ENCODE data around the gene LCMT1. TPM values are rescaled to one million over a fixed set of nuclear protein-coding genes. Genes with fewer than 3 reads are reported as not detected.
"Not testable (repeated sequence)": the region's sequence is repeated elsewhere in the genome, so short reads cannot be mapped to it uniquely, and the experiment has no call there.

LCMT1 gene
- total RNA-seq, 5 donors from 2014 or later (not counting 1 experiment from before 2014, with no cell fraction given): 35.7 to 42.9 (median 36.0) TPM

DNA sequence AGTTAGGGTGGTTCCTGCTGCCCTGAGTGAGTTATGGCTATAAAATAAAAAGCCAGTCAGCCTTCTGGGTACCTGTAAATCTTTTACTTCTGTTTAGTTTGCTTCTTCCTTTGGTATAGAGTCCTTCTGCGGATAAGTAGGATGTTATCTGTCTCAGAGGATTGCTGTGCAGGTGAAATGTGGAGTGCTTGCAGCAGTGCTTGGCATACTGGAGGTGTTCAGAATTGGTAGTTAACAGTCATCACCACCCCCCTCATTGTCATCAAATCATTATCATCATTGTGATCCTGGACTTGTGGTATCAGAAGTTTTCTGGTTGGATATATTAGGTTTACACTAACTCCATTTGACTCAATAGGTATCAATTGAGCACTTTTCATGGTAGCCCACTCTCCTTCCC is 2.6 kb downstream of the LCMT1 start:
- Mint-ChIP-seq H3K27ac (no peak overlapping the region), H3K4me1 (peaks cover 62 to 76% (median 69%) of the 10 kb centered on the region in 3 donors), H3K27me3 (no peaks in the 10 kb centered on the region), H3K4me3 (peak overlapping the region in 2 of 3 donors; percentile 7 to 8), H3K9me3 (no peaks in the 10 kb centered on the region), H3K36me3 (peaks cover 24% of the 10 kb centered on the region)
- H3K9me3 ChIP-seq: no peaks in the 10 kb centered on the region
- WGBS (ENCODE audit: insufficient coverage): no CpG with 5 or more reads among the region's 1 CpG
- ChIA-PET CTCF (no interaction called here), POLR2A (no interaction called here)
- no peaks in the 10 kb centered on the region for H3K27me3 ChIP-seq (replicated peaks in 1 of 2; ENCODE audit: control insufficient read depth in 2 of 2, extremely low read depth in 1 of 2, insufficient read depth in 2 of 2, low read length in 1 of 2)
- H3K4me1 ChIP-seq (ENCODE audit: control insufficient read depth in 1 of 2, extremely low read depth in 1 of 2, insufficient read depth in 2 of 2, low read length in 2 of 2): peaks cover 17 to 34% of the 10 kb centered on the region in 2 experiments
- H3K4me3 ChIP-seq (ENCODE audit: control insufficient read depth in 1 of 2, extremely low read depth in 1 of 2, low read length in 1 of 2): no peak overlapping the region
- DNase-seq (no peak), ATAC-seq (replicated peaks in 1 of 4) (no peak)
- H3K36me3 ChIP-seq (ENCODE audit: control insufficient read depth in 2 of 2, extremely low read depth in 1 of 2, insufficient read depth in 1 of 2, low read length in 1 of 2): peaks cover 5 to 34% of the 10 kb centered on the region in 2 donors
- no peak overlapping the region for H3K27ac ChIP-seq (ENCODE audit: low read length)

DNA sequence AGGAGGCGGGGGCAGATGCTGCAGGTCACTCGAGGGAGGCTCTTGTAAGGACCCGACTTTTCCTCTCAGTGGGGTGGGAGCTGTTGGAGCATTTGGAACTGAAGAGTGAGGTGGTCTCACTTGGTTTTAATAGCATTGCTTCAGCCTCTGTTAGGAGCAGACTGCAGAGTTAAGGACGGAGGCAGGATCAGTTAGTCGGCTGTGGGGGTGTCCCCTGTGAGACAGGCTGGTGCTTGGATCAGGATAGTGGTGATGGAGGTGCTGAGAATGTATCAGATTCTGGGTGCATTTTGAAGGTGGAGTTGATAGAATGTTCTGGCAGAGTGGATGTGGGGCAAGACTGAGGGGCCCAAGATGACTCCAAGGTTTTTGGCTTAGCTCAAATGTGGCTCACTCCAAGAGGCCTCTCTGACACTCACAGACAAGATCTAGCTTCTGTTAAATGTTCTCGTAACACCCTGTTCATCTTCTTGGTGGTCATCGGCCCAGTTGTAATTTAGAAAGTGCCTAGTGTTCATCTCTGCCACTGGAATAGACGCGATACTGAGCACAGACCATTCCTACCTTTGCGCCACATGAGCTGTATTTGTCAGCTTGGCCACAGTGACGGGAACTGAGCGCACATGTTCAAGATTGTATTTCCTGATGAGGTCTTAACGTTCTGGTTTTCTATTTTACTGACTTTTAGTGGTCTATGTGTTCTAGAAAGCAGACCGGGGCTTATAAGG is 7.5 kb downstream of the LCMT1 start:
- DNase-seq: no peak
- ChIA-PET CTCF (interaction anchor here in 1 of 2 donors (1.2 kb wide), 1 partner anchor 13 kb away, joined by 5 read pairs; no protein-coding TSS in a partner anchor), POLR2A (no interaction called here)
- Mint-ChIP-seq H3K36me3 (peaks cover 27% of the 10 kb centered on the region), H3K4me3 (no peak overlapping the region), H3K9me3 (no peaks in the 10 kb centered on the region), H3K27ac (peak overlapping the region in 1 of 2 donors; percentile 7), H3K27me3 (no peaks in the 10 kb centered on the region), H3K4me1 (peaks cover 60 to 61% (median 60%) of the 10 kb centered on the region in 3 donors)
- H3K4me1 ChIP-seq (ENCODE audit: control insufficient read depth in 1 of 2, extremely low read depth in 1 of 2, insufficient read depth in 2 of 2, low read length in 2 of 2): peaks cover 0 to 8% of the 10 kb centered on the region in 2 experiments
- WGBS (ENCODE audit: insufficient coverage): 84% methylated on average over 10 of the region's 14 CpGs
- no peak for ATAC-seq (replicated peaks in 1 of 4)
- peaks cover 5 to 34% of the 10 kb centered on the region in 2 donors for H3K36me3 ChIP-seq (ENCODE audit: control insufficient read depth in 2 of 2, extremely low read depth in 1 of 2, insufficient read depth in 1 of 2, low read length in 1 of 2)
- no peak overlapping the region for H3K4me3 ChIP-seq (ENCODE audit: control insufficient read depth in 1 of 2, extremely low read depth in 1 of 2, low read length in 1 of 2)
- no peaks in the 10 kb centered on the region for H3K9me3 ChIP-seq
- no peak overlapping the region for H3K27ac ChIP-seq (ENCODE audit: low read length)
- no peaks in the 10 kb centered on the region for H3K27me3 ChIP-seq (replicated peaks in 1 of 2; ENCODE audit: control insufficient read depth in 2 of 2, extremely low read depth in 1 of 2, insufficient read depth in 2 of 2, low read length in 1 of 2)

DNA sequence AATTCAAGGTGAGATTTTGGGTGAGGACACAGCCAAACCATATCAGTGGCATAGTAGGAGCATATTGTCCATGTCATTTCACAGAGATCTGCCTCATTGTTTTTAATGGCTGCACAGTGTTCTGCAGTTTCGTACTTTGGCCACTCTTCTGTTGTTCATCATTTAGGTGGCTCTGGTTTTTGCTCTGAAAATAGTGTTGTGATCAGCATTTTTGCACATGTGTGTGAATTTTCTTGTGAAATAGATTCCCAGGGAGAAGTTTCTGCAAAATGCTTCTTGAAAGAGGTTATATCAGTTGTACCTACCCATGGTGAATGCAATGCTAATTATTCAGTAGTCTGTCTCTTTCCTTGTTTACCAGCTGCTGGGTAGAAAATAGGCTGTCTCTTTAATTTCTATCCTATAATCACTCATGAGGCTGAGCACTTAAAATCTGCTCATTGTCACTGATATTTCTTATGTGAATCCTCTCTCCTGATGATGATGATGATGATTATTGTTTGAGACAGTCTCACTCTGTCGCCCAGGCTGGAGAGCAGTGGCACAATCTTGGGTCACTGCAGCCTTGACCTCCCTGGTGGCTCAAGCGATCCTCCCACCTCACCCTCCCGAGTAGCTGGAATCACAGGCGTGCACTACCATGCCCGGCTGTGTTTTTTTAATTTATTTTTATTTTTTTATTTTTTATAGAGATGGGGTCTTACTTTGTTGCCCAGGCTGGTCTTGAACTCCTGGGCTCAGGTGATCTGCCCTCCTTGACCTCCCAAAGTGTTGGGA is 10.5 kb downstream of the LCMT1 start:
- H3K4me1 Mint-ChIP-seq: peaks cover 54 to 58% (median 57%) of the 10 kb centered on the region in 3 donors
- ChIA-PET POLR2A (no interaction called here), CTCF (no interaction called here)
- H3K36me3 ChIP-seq (ENCODE audit: control insufficient read depth in 2 of 2, extremely low read depth in 1 of 2, insufficient read depth in 1 of 2, low read length in 1 of 2): peaks cover 0 to 11% of the 10 kb centered on the region in 2 donors
- WGBS (ENCODE audit: insufficient coverage): 80% methylated on average over 1 of the region's 6 CpGs
- no peak for DNase-seq
- H3K9me3 Mint-ChIP-seq: no peaks in the 10 kb centered on the region
- no peak for ATAC-seq (replicated peaks in 1 of 4)
- peaks cover 10% of the 10 kb centered on the region for H3K36me3 Mint-ChIP-seq
- no peak overlapping the region for H3K4me3 ChIP-seq (ENCODE audit: control insufficient read depth in 1 of 2, extremely low read depth in 1 of 2, low read length in 1 of 2)
- H3K27ac ChIP-seq (ENCODE audit: low read length): no peak overlapping the region
- H3K4me1 ChIP-seq (ENCODE audit: control insufficient read depth in 1 of 2, extremely low read depth in 1 of 2, insufficient read depth in 2 of 2, low read length in 2 of 2): peaks cover 5 to 10% of the 10 kb centered on the region in 2 experiments
- H3K27me3 Mint-ChIP-seq: no peaks in the 10 kb centered on the region
- H3K4me3 Mint-ChIP-seq: no peak overlapping the region
- no peaks in the 10 kb centered on the region for H3K9me3 ChIP-seq
- H3K27ac Mint-ChIP-seq: peak overlapping the region in 1 of 2 donors; percentile 46
- no peaks in the 10 kb centered on the region for H3K27me3 ChIP-seq (replicated peaks in 1 of 2; ENCODE audit: control insufficient read depth in 2 of 2, extremely low read depth in 1 of 2, insufficient read depth in 2 of 2, low read length in 1 of 2)

DNA sequence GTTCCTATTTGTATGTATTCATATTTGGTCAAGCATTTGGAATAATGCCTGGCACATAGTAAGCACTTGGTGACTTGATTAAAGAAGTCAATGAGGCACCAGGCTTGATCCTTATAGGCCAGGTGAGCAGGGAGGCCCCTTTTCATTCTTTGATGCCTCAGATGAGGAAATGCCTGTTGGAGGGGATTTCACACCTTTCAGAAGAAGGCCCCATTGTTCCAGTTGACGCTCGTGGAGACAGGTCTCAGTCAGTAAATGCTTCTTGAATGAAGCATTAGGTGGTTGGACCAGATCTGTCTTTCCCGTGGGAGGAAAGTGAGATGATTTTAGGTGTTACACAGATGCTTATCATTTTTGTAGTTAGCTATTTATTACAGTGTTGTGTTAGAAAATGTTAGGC is 13.0 kb downstream of the LCMT1 start:
- H3K4me1 Mint-ChIP-seq: peaks cover 44 to 46% (median 44%) of the 10 kb centered on the region in 3 donors
- Histone ChIP-seq H3K9me3 (no peaks in the 10 kb centered on the region), H3K27me3 (replicated peaks in 1 of 2; ENCODE audit: control insufficient read depth in 2 of 2, extremely low read depth in 1 of 2, insufficient read depth in 2 of 2, low read length in 1 of 2) (no peaks in the 10 kb centered on the region), H3K36me3 (ENCODE audit: control insufficient read depth in 2 of 2, extremely low read depth in 1 of 2, insufficient read depth in 1 of 2, low read length in 1 of 2) (peaks cover 0 to 12% of the 10 kb centered on the region in 2 donors), H3K27ac (ENCODE audit: low read length) (no peak overlapping the region), H3K4me3 (ENCODE audit: control insufficient read depth in 1 of 2, extremely low read depth in 1 of 2, low read length in 1 of 2) (no peak overlapping the region), H3K4me1 (ENCODE audit: control insufficient read depth in 1 of 2, extremely low read depth in 1 of 2, insufficient read depth in 2 of 2, low read length in 2 of 2) (peaks cover 6 to 7% of the 10 kb centered on the region in 2 experiments)
- no peaks in the 10 kb centered on the region for H3K9me3 Mint-ChIP-seq
- no peak for DNase-seq
- ChIA-PET POLR2A (no interaction called here), CTCF (interaction anchor here in 1 of 2 donors (0.6 kb wide), 1 partner anchor 20 kb away, joined by 3 read pairs; no protein-coding TSS in a partner anchor)
- H3K4me3 Mint-ChIP-seq: no peak overlapping the region
- WGBS (ENCODE audit: insufficient coverage): 40% methylated on average over 2 of the region's 3 CpGs
- peak overlapping the region; percentile 20 to 67 for H3K27ac Mint-ChIP-seq
- ATAC-seq (replicated peaks in 1 of 4): no peak
- no peaks in the 10 kb centered on the region for H3K27me3 Mint-ChIP-seq
- H3K36me3 Mint-ChIP-seq: peaks cover 17% of the 10 kb centered on the region

DNA sequence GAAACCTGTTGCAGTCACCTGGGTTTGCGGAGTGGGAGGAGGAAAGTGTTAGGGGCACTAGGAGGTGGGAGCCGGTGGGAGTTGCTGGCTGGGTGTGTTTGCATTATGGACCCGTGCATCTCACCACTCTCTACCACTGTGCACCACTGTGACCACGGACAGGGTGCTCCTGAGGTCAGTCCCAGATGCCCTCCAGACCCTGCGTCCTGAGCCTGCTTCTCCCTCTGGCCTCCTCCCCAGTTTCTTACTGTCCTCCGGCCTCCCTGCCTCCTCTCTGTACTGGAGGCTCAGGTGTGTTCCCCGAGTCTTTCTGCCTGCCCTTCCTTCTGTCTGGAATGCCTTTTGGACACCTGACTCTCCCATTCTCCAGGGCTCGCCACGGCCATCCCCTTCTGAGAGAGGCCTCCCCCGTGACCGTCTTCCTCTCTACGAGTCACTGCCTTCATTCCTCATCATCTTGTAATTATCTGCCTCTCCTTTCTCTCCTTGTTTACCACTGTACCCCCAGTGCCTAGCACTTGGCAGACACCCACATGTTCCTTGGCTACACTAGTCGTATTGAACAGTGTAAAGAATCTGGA is 14.6 kb downstream of the LCMT1 start:
- H3K4me1 ChIP-seq (ENCODE audit: control insufficient read depth in 1 of 2, extremely low read depth in 1 of 2, insufficient read depth in 2 of 2, low read length in 2 of 2); POLR2A ChIA-PET; H3K27ac ChIP-seq (ENCODE audit: low read length); H3K9me3 Mint-ChIP-seq; DNase-seq; H3K27me3 ChIP-seq (replicated peaks in 1 of 2; ENCODE audit: control insufficient read depth in 2 of 2, extremely low read depth in 1 of 2, insufficient read depth in 2 of 2, low read length in 1 of 2); H3K9me3 ChIP-seq; H3K4me3 ChIP-seq (ENCODE audit: control insufficient read depth in 1 of 2, extremely low read depth in 1 of 2, low read length in 1 of 2); ATAC-seq (replicated peaks in 1 of 4); H3K27me3 Mint-ChIP-seq; H3K4me3 Mint-ChIP-seq: not testable (repeated sequence)
- H3K36me3 ChIP-seq (ENCODE audit: control insufficient read depth in 2 of 2, extremely low read depth in 1 of 2, insufficient read depth in 1 of 2, low read length in 1 of 2): peaks cover 0 to 20% of the 10 kb centered on the region in 2 donors
- WGBS (ENCODE audit: insufficient coverage): 81% methylated on average over 9 of the region's 13 CpGs
- CTCF ChIA-PET: interaction anchor here in 1 of 2 donors (1.2 to 1.7 kb wide), 2 partner anchors 99 to 107 kb away, joined by 4 to 5 read pairs; no protein-coding TSS in a partner anchor
- peaks cover 23% of the 10 kb centered on the region for H3K36me3 Mint-ChIP-seq
- H3K4me1 Mint-ChIP-seq: peaks cover 42 to 44% (median 44%) of the 10 kb centered on the region in 3 donors
- peak overlapping the region; percentile 36 to 68 for H3K27ac Mint-ChIP-seq

DNA sequence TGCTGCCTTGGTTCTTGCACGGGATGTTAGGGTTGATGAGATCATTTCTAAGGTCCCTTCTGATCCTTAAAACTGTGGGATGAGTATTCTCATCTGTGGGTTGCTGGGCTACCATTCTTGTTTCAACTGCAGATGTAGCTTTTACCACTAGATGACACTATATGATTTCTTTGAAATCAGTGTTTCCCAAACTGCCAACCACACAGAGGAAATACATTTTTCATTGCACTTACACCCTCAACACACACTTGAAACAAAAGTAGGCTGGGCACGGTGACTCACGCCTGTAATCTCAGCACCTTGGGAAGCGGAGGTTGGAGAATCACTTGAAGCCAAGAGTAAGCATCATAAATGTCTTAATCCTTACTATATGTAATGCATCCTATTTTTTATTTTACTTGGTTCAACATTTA is 15.3 kb downstream of the LCMT1 start:
- H3K4me3 ChIP-seq (ENCODE audit: control insufficient read depth in 1 of 2, extremely low read depth in 1 of 2, low read length in 1 of 2): no peak overlapping the region
- H3K36me3 ChIP-seq (ENCODE audit: control insufficient read depth in 2 of 2, extremely low read depth in 1 of 2, insufficient read depth in 1 of 2, low read length in 1 of 2): peaks cover 0 to 22% of the 10 kb centered on the region in 2 donors
- POLR2A ChIA-PET: no interaction called here
- peaks cover 6 to 7% of the 10 kb centered on the region in 2 experiments for H3K4me1 ChIP-seq (ENCODE audit: control insufficient read depth in 1 of 2, extremely low read depth in 1 of 2, insufficient read depth in 2 of 2, low read length in 2 of 2)
- ATAC-seq (replicated peaks in 1 of 4) (peak; percentile 66 to 71 (median 69)), DNase-seq (peak in 3 of 35 experiments; percentile 9 to 53 (median 10))
- Mint-ChIP-seq H3K27ac (peak overlapping the region; percentile 18 to 36), H3K9me3 (no peaks in the 10 kb centered on the region), H3K4me3 (no peak overlapping the region), H3K4me1 (peaks cover 36 to 38% (median 38%) of the 10 kb centered on the region in 3 donors), H3K27me3 (no peaks in the 10 kb centered on the region), H3K36me3 (peaks cover 25% of the 10 kb centered on the region)
- H3K9me3 ChIP-seq: no peaks in the 10 kb centered on the region
- no peaks in the 10 kb centered on the region for H3K27me3 ChIP-seq (replicated peaks in 1 of 2; ENCODE audit: control insufficient read depth in 2 of 2, extremely low read depth in 1 of 2, insufficient read depth in 2 of 2, low read length in 1 of 2)
- H3K27ac ChIP-seq (ENCODE audit: low read length): no peak overlapping the region
- CTCF ChIA-PET: interaction anchor here in 1 of 2 donors (0.5 to 1.7 kb wide), 4 partner anchors 17 to 107 kb away, joined by 3 to 8 read pairs (median 4); no protein-coding TSS in a partner anchor
- WGBS (ENCODE audit: insufficient coverage): no CpG with 5 or more reads among the region's 4 CpGs

Measured in T-cell (primary cell).